COLO668 (cell line): ENCODE measurements around the gene CMBL.
"Not testable (repeated sequence)": the region's sequence is repeated elsewhere in the genome, so short reads cannot be mapped to it uniquely, and the experiment has no call there.

ENCODE experiments used
- DNase-seq: peaks from one replicate; lab custom pipeline; 2025; ENCODE audit not compliant: unreplicated experiment; lab: John Stamatoyannopoulos, UW

The CMBL gene

GRCh38 chr5:10307206-10308148 is at the start of gene CMBL:
TSS of gene CMBL (minus strand) at chr5:10307902. CDS start at chr5:10290762, 17,140 bp downstream.
- DNase-seq: peak; percentile 90

GRCh38 chr5:10355071-10355889 is 47.6 kb upstream of the CMBL start:
- no peak for DNase-seq

GRCh38 chr5:10354048-10354872 is 46.6 kb upstream of the CMBL start:
- peak; percentile 73 for DNase-seq

- DNase-seq: peak; percentile 99
Observed at GRCh38 chr5:10353241-10354047, 45.7 kb upstream of the CMBL start, which contains the start of gene MARCHF6. TSS of gene MARCHF6 (plus strand) at chr5:10353695. CDS start at chr5:10353899, 204 bp downstream.

- DNase-seq: no peak
Observed at GRCh38 chr5:10352430-10353240, 44.9 kb upstream of the CMBL start.

- DNase-seq: no peak
Observed at GRCh38 chr5:10351919-10352318, 44.2 kb upstream of the CMBL start.

- no peak for DNase-seq
Observed at GRCh38 chr5:10351199-10351905, 43.6 kb upstream of the CMBL start.

- no peak for DNase-seq
Observed at GRCh38 chr5:10348258-10348657, 40.6 kb upstream of the CMBL start.

- DNase-seq: not testable (repeated sequence)
Observed at GRCh38 chr5:10344461-10345106, 36.9 kb upstream of the CMBL start.

GRCh38 chr5:10343486-10343885 is 35.8 kb upstream of the CMBL start:
- DNase-seq: no peak

- no peak for DNase-seq
Observed at GRCh38 chr5:10339958-10340357, 32.3 kb upstream of the CMBL start.

GRCh38 chr5:10339058-10339811 is 31.5 kb upstream of the CMBL start:
- DNase-seq: no peak

- no peak for DNase-seq
Observed at GRCh38 chr5:10338686-10339057, 31.0 kb upstream of the CMBL start.

GRCh38 chr5:10337986-10338385 is 30.3 kb upstream of the CMBL start:
- no peak for DNase-seq

- DNase-seq: no peak
Observed at GRCh38 chr5:10337107-10337506, 29.4 kb upstream of the CMBL start.

- no peak for DNase-seq
Observed at GRCh38 chr5:10335711-10336470, 28.2 kb upstream of the CMBL start.

- DNase-seq: no peak
Observed at GRCh38 chr5:10334831-10335230, 27.1 kb upstream of the CMBL start.
